KBM-7 (cell line): ENCODE results near the gene LGALS9C.
"Not testable (repeated sequence)": the region's sequence is repeated elsewhere in the genome, so short reads cannot be mapped to it uniquely, and the experiment has no call there.

Source experiments
- DNase-seq: peaks from one replicate; pipeline ENCODE4 v3.0.0-alpha.2; 2015
- in situ Hi-C: fragments of 300-500 bp; cut with MboI; formaldehyde crosslinking; loops from 2 replicates; pipeline ENCODE4 v1.14.3; 2020; ENCODE audit warnings: low sequenced_read_pairs, low pct_unique_long_range_greater_than_20kb, mixed read lengths

The LGALS9C gene

GRCh38 chr17:18525015-18525414 is 48.4 kb downstream of the LGALS9C start:
- in situ Hi-C loops, DNase-seq: not testable (repeated sequence)

DNA sequence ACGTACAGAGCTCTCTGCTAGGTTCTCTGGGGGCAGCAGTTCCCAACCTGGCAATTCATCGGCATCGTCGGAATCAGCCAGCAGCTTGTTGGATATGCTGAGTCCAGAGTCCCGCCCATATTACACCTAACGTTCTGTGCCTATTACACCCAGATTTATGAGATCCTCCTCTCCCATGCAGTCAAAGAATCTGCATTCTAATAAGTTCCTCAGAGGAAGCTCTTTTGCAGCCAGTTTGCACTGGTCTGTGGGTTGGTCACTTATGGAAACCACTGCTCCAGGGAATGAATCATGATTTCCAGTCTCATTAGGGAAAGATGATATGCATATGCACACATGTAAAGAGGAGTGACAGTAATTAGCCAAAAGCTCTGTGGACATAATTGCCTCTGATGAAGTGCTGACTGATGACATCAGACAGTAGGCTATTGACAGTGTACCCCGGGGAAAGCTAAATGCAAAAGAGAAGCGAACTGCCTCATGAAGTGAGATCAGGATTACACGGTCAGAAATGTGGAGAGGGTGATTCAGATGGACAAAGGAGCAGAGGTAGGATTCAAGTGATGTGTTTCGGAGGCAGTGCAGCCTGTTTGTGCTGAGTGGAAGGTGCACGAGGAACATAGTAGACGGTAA is 49.7 kb downstream of the LGALS9C start:
- in situ Hi-C loops, DNase-seq: not testable (repeated sequence)

DNA sequence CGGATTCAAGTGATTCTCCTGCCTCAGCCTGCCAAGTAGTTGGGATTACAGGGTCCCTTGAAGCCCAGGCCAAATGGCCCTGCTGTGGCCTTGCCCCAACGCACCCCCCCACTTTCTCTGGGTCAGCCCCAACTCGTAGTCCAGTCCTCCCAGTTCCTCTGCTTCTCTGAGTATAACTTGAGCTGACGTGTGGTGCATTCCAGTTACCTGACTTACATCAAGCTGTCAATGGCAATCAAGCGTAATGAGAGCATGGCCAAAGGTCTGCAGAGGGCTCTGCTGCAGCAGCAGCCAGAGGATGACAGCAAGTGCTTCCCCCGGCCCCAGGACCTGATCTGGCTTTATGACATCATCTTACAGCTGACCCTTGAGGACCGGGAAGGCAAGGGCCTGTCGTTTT is 50.8 kb downstream of the LGALS9C start:
- DNase-seq, in situ Hi-C loops: not testable (repeated sequence)

GRCh38 chr17:18528435-18528834 is 51.8 kb downstream of the LGALS9C start:
- in situ Hi-C loops, DNase-seq: not testable (repeated sequence)

- DNase-seq, in situ Hi-C loops: not testable (repeated sequence)
Observed at GRCh38 chr17:18528899-18529500, 52.4 kb downstream of the LGALS9C start.

DNA sequence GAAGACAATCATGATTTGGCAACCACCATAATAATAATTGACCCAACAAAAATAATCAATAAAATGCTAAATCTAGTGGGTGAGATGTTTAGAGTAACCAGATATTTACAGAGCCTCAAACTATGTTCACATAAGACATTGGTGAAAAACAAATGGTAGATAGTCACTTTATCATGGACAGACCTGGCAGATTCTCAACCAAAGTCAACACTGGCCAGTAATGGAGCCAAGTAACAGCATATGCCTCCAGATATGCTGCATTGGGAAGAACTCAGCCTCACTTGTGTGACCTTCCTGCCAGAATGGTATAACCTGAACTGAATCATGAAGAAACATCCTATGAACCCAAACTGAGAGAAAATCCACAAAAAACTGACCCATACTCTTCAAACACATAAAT is 53.8 kb downstream of the LGALS9C start:
- in situ Hi-C loops, DNase-seq: not testable (repeated sequence)

- DNase-seq, in situ Hi-C loops: not testable (repeated sequence)
Observed at GRCh38 chr17:18542234-18542633, 65.6 kb downstream of the LGALS9C start.

- in situ Hi-C loops, DNase-seq: not testable (repeated sequence)
Observed at GRCh38 chr17:18542907-18543306, 66.3 kb downstream of the LGALS9C start.
